Parathyroid adenoma (tissue), 2 donors: Measurements from ENCODE around the gene PNMA6E.
A peak's percentile ranks its signal among the peaks of the same experiment; 100 is the strongest.

Source experiments
- H2AFZ ChIP-seq: fragments of 300-600 bp; sonication (generic); one replicate; pipeline ENCODE4 v1.7.0; 2017; ENCODE audit warnings: antibody characterized with exemption, mild to moderate bottlenecking
- H3K27ac ChIP-seq: fragments of 300-600 bp; sonication (generic); one replicate; pipeline ENCODE4 v1.7.0; 2017
- H3K27me3 ChIP-seq: fragments of 300-600 bp; sonication (generic); one replicate; pipeline ENCODE4 v1.7.0; 2017; ENCODE audit warnings: low read length; ENCODE audit not compliant: control insufficient read depth, insufficient read depth
- H3K36me3 ChIP-seq: fragments of 300-600 bp; sonication (generic); one replicate; pipeline ENCODE4 v1.7.0; 2017; ENCODE audit warnings: low read length; ENCODE audit not compliant: control insufficient read depth, insufficient read depth
- H3K4me1 ChIP-seq: fragments of 300-600 bp; sonication (generic); one replicate; pipeline ENCODE4 v1.7.0; 2017; ENCODE audit warnings: control low read depth
- H3K4me2 ChIP-seq: fragments of 300-600 bp; sonication (generic); one replicate; pipeline ENCODE4 v1.7.0; 2017; ENCODE audit warnings: low read length
- H3K4me3 ChIP-seq: fragments of 300-600 bp; sonication (generic); one replicate; pipeline ENCODE4 v1.7.0; 2017; ENCODE audit warnings: low read depth, low read length
- H3K79me2 ChIP-seq: fragments of 300-600 bp; sonication (generic); one replicate; pipeline ENCODE4 v1.7.0; 2017; ENCODE audit warnings: control low read depth
- H3K9ac ChIP-seq: fragments of 300-600 bp; sonication (generic); one replicate; pipeline ENCODE4 v1.7.0; 2017; ENCODE audit warnings: mild to moderate bottlenecking
- H3K9me3 ChIP-seq: fragments of 300-600 bp; sonication (generic); one replicate; pipeline ENCODE4 v1.7.0; 2017; ENCODE audit warnings: low read length; ENCODE audit not compliant: control insufficient read depth
- CTCF ChIP-seq: fragments of 300-600 bp; sonication (generic); IDR thresholded peaks from one replicate; pipeline ENCODE4 v1.7.0; 2017; ENCODE audit warnings: antibody characterized with exemption, mild to moderate bottlenecking
- donor health status: primary hyperparathyroidism.

Gene PNMA6E

GRCh38 chrX:153400146-153401132, 711 bp downstream of the PNMA6E start:
- no peak overlapping the region for H3K27ac ChIP-seq
- H3K4me1 ChIP-seq: no peaks in the 10 kb centered on the region
- no peaks in the 10 kb centered on the region for H3K9me3 ChIP-seq
- no peak overlapping the region for H2AFZ ChIP-seq
- peak; percentile 55 for TF ChIP-seq CTCF
- no peaks in the 10 kb centered on the region for H3K79me2 ChIP-seq
- H3K4me3 ChIP-seq: no peak overlapping the region
- no peak overlapping the region for H3K9ac ChIP-seq
- H3K27me3 ChIP-seq: no peaks in the 10 kb centered on the region
- no peaks in the 10 kb centered on the region for H3K36me3 ChIP-seq
- no peak overlapping the region for H3K4me2 ChIP-seq

DNA sequence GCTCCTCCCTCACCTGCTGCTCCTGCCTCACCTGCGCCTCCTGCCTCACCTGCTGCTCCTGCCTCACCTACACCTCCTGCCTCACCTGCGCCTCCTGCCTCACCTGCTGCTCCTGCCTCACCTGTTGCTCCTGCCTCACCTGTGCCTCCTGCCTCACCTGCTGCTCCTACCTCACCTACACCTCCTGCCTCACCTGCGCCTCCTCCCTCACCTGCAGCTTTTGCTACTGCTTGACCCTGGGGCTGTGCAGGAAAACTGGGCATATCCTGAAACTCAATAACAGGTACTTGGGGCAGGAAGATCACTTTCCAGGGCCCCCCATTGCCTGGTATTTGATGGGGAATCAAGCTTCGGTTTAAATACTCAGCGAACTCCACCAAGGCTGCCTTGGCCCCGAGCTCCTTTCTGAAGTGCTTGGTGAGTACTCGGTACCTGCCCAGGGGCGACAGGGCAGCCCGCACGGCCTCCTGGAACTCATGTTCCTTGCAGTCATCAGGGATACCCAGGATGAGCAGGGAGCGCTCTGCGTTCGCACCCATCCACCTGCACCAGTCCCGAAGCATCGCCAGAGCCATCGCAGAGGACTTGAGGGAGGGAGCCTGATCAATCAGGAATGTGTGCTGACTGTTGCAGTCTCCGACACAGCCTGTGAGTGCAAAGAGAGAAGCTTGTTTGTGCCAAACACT, 2.7 kb downstream of the PNMA6E start:
- H2AFZ ChIP-seq: no peak overlapping the region
- H3K4me1 ChIP-seq: no peaks in the 10 kb centered on the region
- no peak overlapping the region for H3K27ac ChIP-seq
- no peak overlapping the region for H3K9ac ChIP-seq
- no peak overlapping the region for H3K4me2 ChIP-seq
- no peaks in the 10 kb centered on the region for H3K9me3 ChIP-seq
- no peak overlapping the region for H3K4me3 ChIP-seq
- no peaks in the 10 kb centered on the region for H3K27me3 ChIP-seq
- no peak for TF ChIP-seq CTCF
- no peaks in the 10 kb centered on the region for H3K79me2 ChIP-seq
- no peaks in the 10 kb centered on the region for H3K36me3 ChIP-seq

GRCh38 chrX:153397256-153397960, 3.7 kb downstream of the PNMA6E start:
- Histone ChIP-seq H3K79me2 (no peaks in the 10 kb centered on the region), H3K9me3 (no peaks in the 10 kb centered on the region), H3K36me3 (no peaks in the 10 kb centered on the region), H3K4me2 (no peak overlapping the region), H3K4me3 (no peak overlapping the region), H3K4me1 (no peaks in the 10 kb centered on the region), H3K9ac (no peak overlapping the region), H3K27me3 (no peaks in the 10 kb centered on the region), H3K27ac (no peak overlapping the region), H2AFZ (no peak overlapping the region)
- no peak for TF ChIP-seq CTCF

DNA sequence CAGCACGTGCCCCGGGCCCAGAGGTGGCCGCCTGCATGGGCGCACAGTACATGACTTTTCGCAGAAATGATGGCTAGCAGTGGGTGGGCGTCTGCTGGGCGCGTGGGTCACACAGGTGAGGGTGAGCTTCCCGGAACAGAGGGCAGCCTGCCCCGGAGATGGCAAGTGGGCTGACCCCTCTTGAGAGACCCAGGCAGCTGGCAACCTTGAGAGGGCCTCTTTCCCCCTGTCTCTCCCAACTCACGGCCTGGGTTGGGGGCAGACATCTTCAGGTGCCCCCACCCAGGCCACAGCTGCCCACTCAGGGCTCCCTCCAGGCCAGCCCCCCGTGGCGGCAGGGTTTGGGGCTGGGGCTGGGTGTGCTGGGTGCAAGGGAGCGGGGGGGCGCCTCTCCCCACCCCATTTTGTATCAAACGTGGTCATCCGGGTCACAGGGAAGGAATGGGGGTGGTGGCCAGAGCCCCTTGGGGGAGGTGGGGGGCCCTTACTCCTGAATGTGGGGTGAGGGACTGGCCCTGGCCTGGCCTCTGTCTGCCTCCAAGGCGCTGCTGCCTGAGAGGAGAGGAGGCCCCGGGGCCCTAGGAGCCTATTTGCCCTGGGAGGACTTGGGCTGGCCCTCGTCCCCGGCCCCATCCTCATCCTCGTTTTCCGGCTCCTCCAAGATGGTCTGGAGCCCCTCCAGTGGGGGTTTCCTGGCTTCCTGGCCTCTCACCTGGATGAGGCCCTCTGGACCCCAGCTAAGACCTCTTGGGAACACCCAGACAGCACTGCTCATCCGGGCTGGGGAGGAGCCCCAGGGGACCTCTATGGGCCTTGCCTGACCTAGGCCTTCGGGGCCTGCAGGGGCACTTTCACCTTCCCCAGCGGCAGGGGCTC, 4.6 kb downstream of the PNMA6E start:
- no peak for TF ChIP-seq CTCF

More for the DNA sequence above, 4.6 kb downstream of the PNMA6E start:
- H3K9me3 ChIP-seq: no peaks in the 10 kb centered on the region
- H3K4me2 ChIP-seq: no peak overlapping the region
- no peak overlapping the region for H3K9ac ChIP-seq
- no peaks in the 10 kb centered on the region for H3K27me3 ChIP-seq
- H3K4me1 ChIP-seq: no peaks in the 10 kb centered on the region
- H3K27ac ChIP-seq: no peak overlapping the region
- H2AFZ ChIP-seq: no peak overlapping the region
- H3K79me2 ChIP-seq: no peaks in the 10 kb centered on the region
- H3K4me3 ChIP-seq: no peak overlapping the region
- H3K36me3 ChIP-seq: no peaks in the 10 kb centered on the region
